A673 (cell line): ENCODE data around the gene EVI2A. TPM values are rescaled to one million over a fixed set of nuclear protein-coding genes. Genes with fewer than 3 reads are reported as not detected.

ENCODE experiments used
- BruUV-seq: library from RNA; stranded (reverse); fragments of 400-500 nt; replicated peaks from 2 replicates; lab custom pipeline; 2021; lab: Mats Ljungman, UMichigan
- CTCF ChIA-PET: fragments of 300-600 bp; sonication (Branson Sonifier 250); formaldehyde crosslinking; loops from one replicate; lab custom pipeline; 2022; ENCODE audit warnings: antibody characterized with exemption; lab: Charles Lee
- POLR2A ChIA-PET: fragments of 300-600 bp; sonication (Branson Sonifier 250); formaldehyde crosslinking; loops from one replicate; lab custom pipeline; 2022; ENCODE audit warnings: antibody characterized with exemption; ENCODE audit not compliant: low non-redundant PET; lab: Charles Lee
- DNase-seq: peaks from one replicate; pipeline ENCODE4 v3.0.0-alpha.2; 2015; ENCODE audit warnings: low spot score
- H3K27ac ChIP-seq: fragments of 200-600 bp; sonication (generic); 2 replicates; pipeline ENCODE4 v1.5.1; 2016; ENCODE audit warnings: mixed run types, low read depth, mild to moderate bottlenecking, mixed read lengths, antibody characterized with exemption, low read length; ENCODE audit not compliant: poor library complexity, severe bottlenecking
- H3K27me3 ChIP-seq: fragments of 200-600 bp; sonication (generic); replicated peaks from 2 replicates; pipeline ENCODE4 v1.6.1; 2017; ENCODE audit warnings: mixed run types, low read depth, mild to moderate bottlenecking, mixed read lengths, antibody characterized with exemption, low read length; ENCODE audit not compliant: insufficient read depth, poor library complexity
- H3K36me3 ChIP-seq: fragments of 200-600 bp; sonication (generic); 2 replicates; pipeline ENCODE4 v1.6.1; 2016; ENCODE audit warnings: mixed run types, mild to moderate bottlenecking, mixed read lengths, antibody characterized with exemption, low read length; ENCODE audit not compliant: insufficient read depth, poor library complexity, severe bottlenecking
- H3K4me1 ChIP-seq: fragments of 200-600 bp; sonication (generic); 2 replicates; pipeline ENCODE4 v1.6.1; 2017; ENCODE audit warnings: mixed run types, mild to moderate bottlenecking, mixed read lengths, antibody characterized with exemption, low read length; ENCODE audit not compliant: insufficient read depth, poor library complexity, severe bottlenecking
- H3K4me3 ChIP-seq: fragments of 200-600 bp; sonication (generic); 2 replicates; pipeline ENCODE4 v1.5.1; 2016; ENCODE audit warnings: low read depth, mixed run types, mild to moderate bottlenecking, mixed read lengths, low read length; ENCODE audit not compliant: poor library complexity, severe bottlenecking
- H3K9me3 ChIP-seq: fragments of 200-600 bp; sonication (generic); 2 replicates; pipeline ENCODE4 v1.6.1; 2016; ENCODE audit warnings: mixed run types, low read depth, mild to moderate bottlenecking, mixed read lengths, antibody characterized with exemption, low read length; ENCODE audit not compliant: poor library complexity, severe bottlenecking
- EZH2 ChIP-seq: fragments of 200-600 bp; sonication (generic); IDR thresholded peaks from 2 replicates; pipeline ENCODE4 v1.6.1; 2017; ENCODE audit warnings: borderline replicate concordance, low read depth, mild to moderate bottlenecking, mixed read lengths, antibody characterized with exemption, low read length; ENCODE audit not compliant: poor library complexity, severe bottlenecking
- intact Hi-C: fragments of 100-400 bp; cut with micrococcal nuclease; formaldehyde crosslinking; loops from one replicate; pipeline ENCODE4 v1.10.0; 2022; ENCODE audit not compliant: unreplicated experiment
- total RNA-seq: library from RNA; stranded (reverse); gene quantifications from 2 replicates; pipeline ENCODE4 v1.2.3, GENCODE V29; 2021
- TF ChIP-seq, protein P1 (sequence below): fragments of 300-800, 200-600 bp; sonication (generic); conservative IDR thresholded peaks from 2 replicates; pipeline ENCODE4 v1.5.1; 2017; ENCODE audit warnings: low read depth, mild to moderate bottlenecking, antibody characterized with exemption, low read length, moderate library complexity, mixed read lengths

Gene EVI2A
- total RNA-seq, 1 experiment from 2014 or later, result not detected

DNA sequence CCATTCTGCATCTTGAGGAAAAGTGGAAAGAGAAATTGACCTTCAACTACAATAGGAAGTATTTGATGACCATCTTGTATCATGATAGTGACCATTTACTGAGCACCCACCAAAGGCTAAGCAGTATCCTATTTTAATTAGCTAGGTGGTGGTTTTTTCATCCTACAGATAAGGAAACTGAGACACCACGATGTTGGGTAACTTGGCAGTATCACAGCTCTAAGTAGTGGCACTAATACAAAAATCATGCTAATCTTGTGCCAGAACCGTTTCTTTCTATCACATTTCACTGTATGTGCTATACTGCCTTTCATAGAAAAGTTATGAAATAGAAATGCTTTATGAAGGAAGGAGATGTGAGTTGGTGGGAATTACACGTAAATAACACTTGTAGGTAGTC is 9.9 kb downstream of the EVI2A start:
- ChIA-PET POLR2A (no interaction called here), CTCF (no interaction called here)
- TF ChIP-seq EZH2, result no peak
- TF ChIP-seq, protein P1, sequence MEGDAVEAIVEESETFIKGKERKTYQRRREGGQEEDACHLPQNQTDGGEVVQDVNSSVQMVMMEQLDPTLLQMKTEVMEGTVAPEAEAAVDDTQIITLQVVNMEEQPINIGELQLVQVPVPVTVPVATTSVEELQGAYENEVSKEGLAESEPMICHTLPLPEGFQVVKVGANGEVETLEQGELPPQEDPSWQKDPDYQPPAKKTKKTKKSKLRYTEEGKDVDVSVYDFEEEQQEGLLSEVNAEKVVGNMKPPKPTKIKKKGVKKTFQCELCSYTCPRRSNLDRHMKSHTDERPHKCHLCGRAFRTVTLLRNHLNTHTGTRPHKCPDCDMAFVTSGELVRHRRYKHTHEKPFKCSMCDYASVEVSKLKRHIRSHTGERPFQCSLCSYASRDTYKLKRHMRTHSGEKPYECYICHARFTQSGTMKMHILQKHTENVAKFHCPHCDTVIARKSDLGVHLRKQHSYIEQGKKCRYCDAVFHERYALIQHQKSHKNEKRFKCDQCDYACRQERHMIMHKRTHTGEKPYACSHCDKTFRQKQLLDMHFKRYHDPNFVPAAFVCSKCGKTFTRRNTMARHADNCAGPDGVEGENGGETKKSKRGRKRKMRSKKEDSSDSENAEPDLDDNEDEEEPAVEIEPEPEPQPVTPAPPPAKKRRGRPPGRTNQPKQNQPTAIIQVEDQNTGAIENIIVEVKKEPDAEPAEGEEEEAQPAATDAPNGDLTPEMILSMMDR, result no peak
- DNase-seq, result no peak
- Histone ChIP-seq H3K27me3 (no peaks in the 10 kb centered on the region), H3K27ac (no peak overlapping the region), H3K36me3 (no peaks in the 10 kb centered on the region), H3K4me1 (peaks cover 7% of the 10 kb centered on the region), H3K4me3 (no peak overlapping the region), H3K9me3 (no peaks in the 10 kb centered on the region)
- intact Hi-C loops, result loop anchor here (10.0 kb wide), 1 partner anchor 57 kb away; no protein-coding TSS in a partner anchor
- no TSS peak for BruUV-seq

DNA sequence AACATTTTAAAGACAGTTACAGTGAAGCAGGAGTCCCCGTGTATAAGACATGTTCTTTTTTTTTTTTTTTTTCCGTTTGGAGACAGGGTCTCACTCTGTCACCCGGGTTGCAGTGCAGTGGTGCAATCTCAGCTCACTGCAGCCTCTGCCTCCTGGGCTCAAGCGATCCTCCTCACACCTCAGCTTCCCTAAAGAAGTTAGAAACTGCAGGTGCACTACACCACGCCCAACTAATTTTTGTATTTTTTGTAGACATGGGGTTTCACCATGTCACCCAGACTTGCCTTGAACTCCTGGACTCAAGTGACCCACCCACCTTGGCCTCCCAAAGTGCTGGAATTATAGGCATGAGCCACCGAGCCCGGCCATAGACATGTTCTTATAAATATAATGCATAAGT is 10.5 kb downstream of the EVI2A start:
- no peak for DNase-seq
- no peak for TF ChIP-seq EZH2
- TF ChIP-seq, protein P1, result no peak
- BruUV-seq, result no TSS peak
- CTCF ChIA-PET, result no interaction called here
- Histone ChIP-seq H3K27ac (no peak overlapping the region), H3K36me3 (no peaks in the 10 kb centered on the region), H3K4me3 (no peak overlapping the region), H3K4me1 (peaks cover 7% of the 10 kb centered on the region), H3K27me3 (no peaks in the 10 kb centered on the region), H3K9me3 (no peaks in the 10 kb centered on the region)
- POLR2A ChIA-PET, result no interaction called here
- intact Hi-C loops, result loop anchor here (10.0 kb wide), 1 partner anchor 56 kb away; no protein-coding TSS in a partner anchor

DNA sequence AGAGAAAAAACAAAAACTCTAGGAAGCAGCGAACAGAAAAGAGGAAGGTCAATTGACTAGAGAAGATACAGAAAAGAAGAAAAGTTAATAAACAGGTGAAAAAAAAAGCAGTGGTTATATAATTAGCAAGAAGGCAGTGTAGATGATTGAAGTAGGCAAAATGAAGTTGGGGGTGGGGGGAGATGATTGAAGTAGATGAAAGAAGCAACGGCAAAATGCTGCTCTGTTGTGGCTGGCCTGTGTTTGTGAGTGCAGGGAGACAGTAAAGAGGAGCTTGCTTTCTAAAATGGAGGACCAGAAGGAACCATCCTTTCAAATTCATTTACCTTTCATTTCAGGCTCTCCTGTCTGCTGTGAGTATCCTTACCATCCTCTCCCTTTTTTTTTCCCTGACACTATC is 11.2 kb downstream of the EVI2A start:
- POLR2A ChIA-PET, result no interaction called here

More for the DNA sequence above, 11.2 kb downstream of the EVI2A start:
- H3K36me3 ChIP-seq, result no peaks in the 10 kb centered on the region
- no peaks in the 10 kb centered on the region for H3K27me3 ChIP-seq
- no peak overlapping the region for H3K27ac ChIP-seq
- intact Hi-C loops, result loop anchor here (10.0 kb wide), 1 partner anchor 55 kb away; no protein-coding TSS in a partner anchor
- CTCF ChIA-PET, result no interaction called here
- no peak for DNase-seq
- peaks cover 7% of the 10 kb centered on the region for H3K4me1 ChIP-seq
- no TSS peak for BruUV-seq
- TF ChIP-seq, protein P1, result no peak
- no peak for TF ChIP-seq EZH2
- H3K4me3 ChIP-seq, result no peak overlapping the region
- H3K9me3 ChIP-seq, result no peaks in the 10 kb centered on the region
